HG03066 (cell line): ENCODE data around the gene PAPSS2.

Experiments used
- ATAC-seq: cut with Tn5 transposase; IDR thresholded peaks from one replicate; pipeline ENCODE4 v1.9.1; 2021; ENCODE audit warnings: low read depth; ENCODE audit not compliant: unreplicated experiment

Gene PAPSS2

GRCh38 chr10:87765666-87766376, 106.1 kb downstream of the PAPSS2 start:
- ATAC-seq: no peak

GRCh38 chr10:87767253-87767652, 107.6 kb downstream of the PAPSS2 start:
- ATAC-seq: no peak

DNA sequence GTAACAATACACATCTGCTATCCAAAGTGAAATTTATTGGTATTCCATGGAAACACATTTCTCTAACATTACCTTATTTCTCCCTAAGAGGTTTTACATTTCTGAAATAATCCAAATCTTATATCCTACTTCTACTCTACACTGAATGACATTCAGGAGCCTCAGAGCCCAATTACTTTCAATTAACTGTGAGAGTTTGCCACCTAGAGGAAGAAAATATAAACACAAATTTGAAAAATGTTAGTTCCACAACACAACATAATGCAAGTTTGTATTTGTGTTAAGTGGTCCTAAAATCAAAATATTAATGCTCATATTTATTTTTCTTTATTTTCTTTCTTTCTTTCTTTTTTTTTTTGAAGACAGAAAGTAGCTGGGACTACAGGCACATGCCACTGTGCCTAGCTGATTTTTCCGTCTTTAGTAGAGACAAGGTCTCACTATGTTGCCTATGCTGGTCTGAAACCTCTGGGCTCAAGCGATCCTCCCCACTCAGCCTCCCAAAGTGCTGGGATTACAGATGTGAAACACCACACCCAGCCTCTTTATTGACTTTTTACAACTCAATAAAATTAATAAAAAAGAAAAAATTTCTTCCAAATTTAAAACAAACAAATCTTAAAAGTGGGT, 112.3 kb downstream of the PAPSS2 start:
- ATAC-seq: no peak

GRCh38 chr10:87775766-87776165, 116.1 kb downstream of the PAPSS2 start:
- ATAC-seq: no peak

- ATAC-seq: no peak
Observed at GRCh38 chr10:87776328-87776727, 116.7 kb downstream of the PAPSS2 start.

DNA sequence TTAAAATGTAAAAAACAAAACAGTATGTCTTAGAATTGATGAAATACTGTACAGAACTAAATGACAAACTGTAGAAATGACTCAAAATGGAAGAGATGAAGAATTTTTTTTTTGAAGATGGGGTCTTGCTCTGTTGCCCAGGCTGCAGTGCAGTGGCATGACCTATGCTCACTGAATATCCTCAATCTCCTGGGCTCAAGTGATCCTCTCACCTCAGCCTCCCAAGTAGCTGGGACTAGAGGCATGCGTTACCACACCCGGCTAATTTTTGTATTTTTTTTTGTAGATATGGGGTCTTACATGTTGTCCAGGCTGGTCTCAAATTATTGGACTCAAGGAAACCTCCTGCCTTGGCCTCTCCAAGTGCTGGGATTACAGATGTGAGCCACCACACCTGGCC, 121.9 kb downstream of the PAPSS2 start:
- no peak for ATAC-seq

GRCh38 chr10:87782721-87783120, 123.0 kb downstream of the PAPSS2 start:
- ATAC-seq: no peak

- no peak for ATAC-seq
Observed at GRCh38 chr10:87786421-87786820, 126.7 kb downstream of the PAPSS2 start.

DNA sequence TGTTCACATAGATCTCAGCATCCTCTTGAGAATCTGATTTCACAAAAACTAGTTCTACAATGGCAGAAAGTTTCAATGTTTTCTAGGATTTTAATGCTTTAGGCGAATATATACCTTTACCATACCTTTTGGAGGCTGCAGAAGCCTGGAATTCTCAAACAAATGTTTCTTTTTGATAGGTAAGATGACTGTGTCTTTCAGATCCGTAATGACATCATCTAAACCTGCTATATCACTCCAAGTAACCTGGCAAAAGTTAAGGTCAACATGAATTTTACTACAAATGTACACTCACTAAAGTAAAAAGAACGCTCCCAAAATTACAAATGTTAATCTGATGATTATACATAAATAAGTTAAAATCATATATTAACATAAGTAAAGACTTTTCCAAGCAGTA, 130.5 kb downstream of the PAPSS2 start:
- ATAC-seq: no peak

DNA sequence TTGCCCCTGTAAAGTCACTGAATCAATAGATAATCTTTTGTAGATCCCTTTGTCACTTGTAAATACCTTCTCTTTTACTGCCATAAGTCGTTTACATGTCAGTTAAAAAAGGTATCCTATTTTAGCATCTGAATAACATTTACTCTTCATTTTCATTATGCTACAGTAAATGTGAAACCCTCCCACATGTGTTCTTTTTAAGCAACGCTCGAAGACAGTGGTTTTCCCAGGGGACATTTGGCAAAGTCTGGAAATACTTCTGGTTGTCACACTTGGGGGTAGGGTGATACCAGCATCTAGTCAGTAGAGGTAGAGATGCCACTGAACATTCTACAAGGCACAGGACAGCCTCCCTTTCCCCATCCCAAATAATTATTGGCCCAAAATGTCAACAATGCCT, 134.6 kb downstream of the PAPSS2 start:
- peak; percentile 68 for ATAC-seq
